ENCODE results near the gene FNIP1.

DNA sequence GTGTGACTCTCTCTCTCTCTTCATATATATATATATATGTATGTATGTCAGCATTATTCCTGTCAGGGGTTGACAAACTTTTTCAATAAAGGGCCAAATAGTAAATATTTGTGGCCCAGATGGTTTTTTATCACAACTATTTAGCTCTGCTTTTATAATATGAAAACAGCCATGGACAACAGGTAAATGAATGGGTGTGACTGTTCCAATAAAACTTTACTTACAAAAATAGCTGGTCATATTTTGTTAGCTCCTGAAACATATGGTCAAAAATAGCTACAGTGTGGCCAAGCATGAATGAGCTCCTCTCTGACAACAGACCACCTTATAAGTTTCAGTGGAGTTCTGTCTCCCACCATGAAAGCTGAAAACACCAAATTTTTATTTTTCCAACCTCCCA is 183.4 kb downstream of the FNIP1 start:
- TF ChIP-seq TAF1 (IDR thresholded peaks at IDR 0.05; ENCODE audit: control insufficient read depth, extremely low read depth, insufficient read depth, low read length, severe bottlenecking) (no peak), RNF2 (IDR thresholded peaks at IDR 0.05) (no peak), UBTF (IDR thresholded peaks at IDR 0.05; ENCODE audit: borderline replicate concordance in 1 of 2, low read depth in 2 of 2, low read length in 2 of 2) (no peak), JUNB (CRISPR knock-in tag; conservative IDR thresholded peaks at IDR 0.05) (no peak), CHAMP1 (IDR thresholded peaks at IDR 0.05) (no peak), ZNF354B (CRISPR knock-in tag; IDR thresholded peaks at IDR 0.05) (no peak), MYNN (IDR thresholded peaks at IDR 0.05) (no peak), MYNN (CRISPR knock-in tag; IDR thresholded peaks at IDR 0.05) (no peak)
- TF ChIP-seq, protein P1, sequence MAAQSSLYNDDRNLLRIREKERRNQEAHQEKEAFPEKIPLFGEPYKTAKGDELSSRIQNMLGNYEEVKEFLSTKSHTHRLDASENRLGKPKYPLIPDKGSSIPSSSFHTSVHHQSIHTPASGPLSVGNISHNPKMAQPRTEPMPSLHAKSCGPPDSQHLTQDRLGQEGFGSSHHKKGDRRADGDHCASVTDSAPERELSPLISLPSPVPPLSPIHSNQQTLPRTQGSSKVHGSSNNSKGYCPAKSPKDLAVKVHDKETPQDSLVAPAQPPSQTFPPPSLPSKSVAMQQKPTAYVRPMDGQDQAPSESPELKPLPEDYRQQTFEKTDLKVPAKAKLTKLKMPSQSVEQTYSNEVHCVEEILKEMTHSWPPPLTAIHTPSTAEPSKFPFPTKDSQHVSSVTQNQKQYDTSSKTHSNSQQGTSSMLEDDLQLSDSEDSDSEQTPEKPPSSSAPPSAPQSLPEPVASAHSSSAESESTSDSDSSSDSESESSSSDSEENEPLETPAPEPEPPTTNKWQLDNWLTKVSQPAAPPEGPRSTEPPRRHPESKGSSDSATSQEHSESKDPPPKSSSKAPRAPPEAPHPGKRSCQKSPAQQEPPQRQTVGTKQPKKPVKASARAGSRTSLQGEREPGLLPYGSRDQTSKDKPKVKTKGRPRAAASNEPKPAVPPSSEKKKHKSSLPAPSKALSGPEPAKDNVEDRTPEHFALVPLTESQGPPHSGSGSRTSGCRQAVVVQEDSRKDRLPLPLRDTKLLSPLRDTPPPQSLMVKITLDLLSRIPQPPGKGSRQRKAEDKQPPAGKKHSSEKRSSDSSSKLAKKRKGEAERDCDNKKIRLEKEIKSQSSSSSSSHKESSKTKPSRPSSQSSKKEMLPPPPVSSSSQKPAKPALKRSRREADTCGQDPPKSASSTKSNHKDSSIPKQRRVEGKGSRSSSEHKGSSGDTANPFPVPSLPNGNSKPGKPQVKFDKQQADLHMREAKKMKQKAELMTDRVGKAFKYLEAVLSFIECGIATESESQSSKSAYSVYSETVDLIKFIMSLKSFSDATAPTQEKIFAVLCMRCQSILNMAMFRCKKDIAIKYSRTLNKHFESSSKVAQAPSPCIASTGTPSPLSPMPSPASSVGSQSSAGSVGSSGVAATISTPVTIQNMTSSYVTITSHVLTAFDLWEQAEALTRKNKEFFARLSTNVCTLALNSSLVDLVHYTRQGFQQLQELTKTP (IDR thresholded peaks at IDR 0.05; ENCODE audit: low read depth in 1 of 2, partially characterized antibody in 2 of 2) = no peak

Measured in K562 (cell line).